SU-DHL-6 (cell line): Measurements from ENCODE around the gene PEX13.

Source experiments
- H2AFZ ChIP-seq: fragments of 200-600 bp; sonication (generic); 2 replicates; pipeline ENCODE4 v1.6.1; 2014; ENCODE audit warnings: low read depth, mild to moderate bottlenecking, moderate library complexity, mixed read lengths, antibody characterized with exemption, low read length; ENCODE audit not compliant: severe bottlenecking
- H3F3A ChIP-seq: fragments of 200-600 bp; shearing (Covaris generic); 2 replicates; pipeline ENCODE4 v1.6.0; 2016; ENCODE audit warnings: antibody characterized with exemption, mild to moderate bottlenecking; ENCODE audit not compliant: insufficient read depth
- H3K27ac ChIP-seq: fragments of 200-600 bp; sonication (generic); 2 replicates; pipeline ENCODE4 v1.5.1; 2016; ENCODE audit warnings: low read depth, mild to moderate bottlenecking, low read length, moderate library complexity, mixed read lengths
- H3K27me3 ChIP-seq: fragments of 200-600 bp; sonication (generic), shearing (Covaris generic); 2 replicates; pipeline ENCODE4 v1.6.0; 2014; ENCODE audit warnings: mild to moderate bottlenecking, low read length
- H3K36me3 ChIP-seq: fragments of 200-600 bp; sonication (generic); 2 replicates; pipeline ENCODE4 v1.6.1; 2014; ENCODE audit warnings: mild to moderate bottlenecking, low read length, mixed read lengths
- H3K4me2 ChIP-seq: fragments of 300-600, 200-600 bp; shearing (Covaris generic), sonication (generic); 2 replicates; pipeline ENCODE4 v1.6.0; 2014; ENCODE audit warnings: low read length, low read depth, mild to moderate bottlenecking; ENCODE audit not compliant: poor library complexity, severe bottlenecking
- H3K4me3 ChIP-seq: fragments of 200-600 bp; sonication (generic); 2 replicates; pipeline ENCODE4 v1.5.1; 2014; ENCODE audit warnings: antibody characterized with exemption, low read length, mild to moderate bottlenecking, mixed read lengths; ENCODE audit not compliant: insufficient read depth, poor library complexity, severe bottlenecking
- H3K79me2 ChIP-seq: fragments of 200-600 bp; sonication (generic); 2 replicates; pipeline ENCODE4 v1.6.1; 2014; ENCODE audit warnings: mild to moderate bottlenecking, low read length, moderate library complexity; ENCODE audit not compliant: insufficient read depth
- H3K9ac ChIP-seq: fragments of 200-600 bp; sonication (generic); 2 replicates; pipeline ENCODE4 v1.7.0; 2014; ENCODE audit warnings: mild to moderate bottlenecking, low read length
- H3K9me2 ChIP-seq: fragments of 200-600 bp; sonication (generic); replicated peaks from 2 replicates; pipeline ENCODE4 v1.6.1; 2014; ENCODE audit warnings: low read length; ENCODE audit not compliant: insufficient read depth
- H3K9me3 ChIP-seq: fragments of 200-600 bp; sonication (generic); 2 replicates; pipeline ENCODE4 v1.6.1; 2014; ENCODE audit warnings: low read length, mixed read lengths; ENCODE audit not compliant: insufficient read depth
- H4K20me1 ChIP-seq: fragments of 200-600 bp; sonication (generic); 2 replicates; pipeline ENCODE4 v1.6.1; 2014; ENCODE audit warnings: low read depth, mild to moderate bottlenecking, antibody characterized with exemption, low read length, moderate library complexity, mixed read lengths
- EZH2phosphoT487 ChIP-seq: fragments of 200-600 bp; sonication (generic), shearing (Covaris generic); conservative IDR thresholded peaks from 2 replicates; pipeline ENCODE4 v1.6.1; 2018; ENCODE audit warnings: mild to moderate bottlenecking, antibody characterized with exemption, low read length, moderate library complexity, mixed read lengths
- TF ChIP-seq, protein P1 (sequence below): fragments of 200-600 bp; sonication (generic); IDR thresholded peaks from one replicate; pipeline ENCODE4 v1.5.1; 2017; ENCODE audit warnings: antibody characterized with exemption, mild to moderate bottlenecking, low read length, moderate library complexity; ENCODE audit not compliant: insufficient read depth, poor library complexity, severe bottlenecking

PEX13 gene

DNA sequence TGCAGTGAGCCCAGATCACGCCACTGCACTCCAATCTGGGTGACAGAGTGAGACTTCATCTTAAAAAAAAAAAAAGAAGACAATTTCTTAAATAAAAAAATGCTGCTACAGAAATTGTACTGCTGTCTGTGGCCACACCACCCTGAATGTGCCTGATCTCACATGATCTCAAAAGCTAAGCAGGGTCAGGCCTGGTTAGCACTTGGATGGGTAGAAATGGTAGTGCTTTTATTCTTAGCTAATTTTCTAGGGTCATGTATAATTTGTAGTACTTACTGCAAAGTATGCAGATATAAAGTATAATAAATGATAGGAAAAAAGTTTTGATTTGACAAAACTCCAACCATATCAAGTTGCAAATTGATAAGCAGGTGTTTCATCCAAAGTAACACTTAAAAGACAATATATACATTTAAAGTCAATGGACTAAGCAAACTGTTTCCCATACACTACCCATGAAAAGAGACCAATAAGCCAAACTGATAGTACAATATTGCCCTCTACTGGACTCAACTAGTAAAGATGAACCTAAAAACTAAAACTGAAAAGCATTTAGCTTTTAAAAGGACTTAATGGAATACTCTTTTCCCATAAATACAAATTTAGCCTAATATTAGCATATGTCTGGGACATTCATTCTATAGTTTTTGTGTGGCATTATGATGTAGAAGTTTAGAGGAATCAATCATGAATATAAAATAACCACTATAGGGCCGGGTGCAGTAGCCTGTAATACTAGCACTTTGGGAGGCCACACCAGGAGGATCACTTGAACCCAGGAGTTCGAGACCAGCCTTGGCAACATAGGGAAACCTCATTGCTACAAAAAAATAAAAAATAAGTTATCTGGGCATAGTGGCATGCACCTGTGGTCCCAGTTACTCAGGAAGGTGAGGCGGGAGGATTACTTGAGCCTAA lies 18.6 kb upstream of the PEX13 start:
- H3K9ac ChIP-seq: peak overlapping the region; percentile 59; the same call in 1 of the 2 replicates
- no peaks in the 10 kb centered on the region for H3K9me2 ChIP-seq
- H3K36me3 ChIP-seq: no peaks in the 10 kb centered on the region
- no peaks in the 10 kb centered on the region for H3K9me3 ChIP-seq
- no peak overlapping the region for H2AFZ ChIP-seq
- no peaks in the 10 kb centered on the region for H3K27me3 ChIP-seq
- H3F3A ChIP-seq: peaks cover 62% of the 10 kb centered on the region
- no peaks in the 10 kb centered on the region for H3K79me2 ChIP-seq
- H3K27ac ChIP-seq: peak overlapping the region; percentile 96
- H3K4me3 ChIP-seq: no peak overlapping the region
- no peaks in the 10 kb centered on the region for H4K20me1 ChIP-seq
- TF ChIP-seq, protein P1, sequence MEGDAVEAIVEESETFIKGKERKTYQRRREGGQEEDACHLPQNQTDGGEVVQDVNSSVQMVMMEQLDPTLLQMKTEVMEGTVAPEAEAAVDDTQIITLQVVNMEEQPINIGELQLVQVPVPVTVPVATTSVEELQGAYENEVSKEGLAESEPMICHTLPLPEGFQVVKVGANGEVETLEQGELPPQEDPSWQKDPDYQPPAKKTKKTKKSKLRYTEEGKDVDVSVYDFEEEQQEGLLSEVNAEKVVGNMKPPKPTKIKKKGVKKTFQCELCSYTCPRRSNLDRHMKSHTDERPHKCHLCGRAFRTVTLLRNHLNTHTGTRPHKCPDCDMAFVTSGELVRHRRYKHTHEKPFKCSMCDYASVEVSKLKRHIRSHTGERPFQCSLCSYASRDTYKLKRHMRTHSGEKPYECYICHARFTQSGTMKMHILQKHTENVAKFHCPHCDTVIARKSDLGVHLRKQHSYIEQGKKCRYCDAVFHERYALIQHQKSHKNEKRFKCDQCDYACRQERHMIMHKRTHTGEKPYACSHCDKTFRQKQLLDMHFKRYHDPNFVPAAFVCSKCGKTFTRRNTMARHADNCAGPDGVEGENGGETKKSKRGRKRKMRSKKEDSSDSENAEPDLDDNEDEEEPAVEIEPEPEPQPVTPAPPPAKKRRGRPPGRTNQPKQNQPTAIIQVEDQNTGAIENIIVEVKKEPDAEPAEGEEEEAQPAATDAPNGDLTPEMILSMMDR: peak; percentile 50
- TF ChIP-seq EZH2phosphoT487: no peak
- H3K4me2 ChIP-seq: peak overlapping the region; percentile 39

DNA sequence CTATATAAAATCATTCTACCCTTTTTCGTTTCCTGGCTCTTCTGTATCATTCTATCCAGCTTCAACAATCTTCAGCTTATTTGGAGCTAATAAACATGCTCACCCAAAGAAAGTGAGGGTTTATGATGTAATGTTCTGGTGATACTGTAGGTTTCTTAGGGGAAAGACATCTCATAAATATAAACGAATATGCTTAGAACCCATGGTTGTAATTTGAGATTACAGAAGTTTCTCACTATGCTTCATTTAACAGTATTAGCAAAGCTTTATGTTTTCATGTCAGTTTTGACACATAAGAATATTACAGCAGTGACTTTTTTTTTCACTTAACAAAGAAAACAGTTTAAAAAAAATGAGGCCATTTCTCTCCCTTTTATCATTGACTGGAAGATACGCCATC lies 11.8 kb upstream of the PEX13 start:
- H3K4me3 ChIP-seq: no peak overlapping the region
- no peak overlapping the region; the same call in 1 of the 2 replicates for H3K27ac ChIP-seq
- no peaks in the 10 kb centered on the region for H3K27me3 ChIP-seq
- no peaks in the 10 kb centered on the region for H3K9me2 ChIP-seq
- H3K9ac ChIP-seq: no peak overlapping the region
- H3K4me2 ChIP-seq: no peak overlapping the region
- TF ChIP-seq EZH2phosphoT487: no peak
- TF ChIP-seq, protein P1: no peak
- H3K79me2 ChIP-seq: no peaks in the 10 kb centered on the region
- no peaks in the 10 kb centered on the region for H4K20me1 ChIP-seq
- H2AFZ ChIP-seq: no peak overlapping the region
- H3F3A ChIP-seq: 0 out of 2 replicates have a peak, but pooled peaks cover 4% of the 10 kb centered on the region
- peaks cover 2% of the 10 kb centered on the region; the same call in 1 of the 2 replicates for H3K36me3 ChIP-seq
- no peaks in the 10 kb centered on the region for H3K9me3 ChIP-seq

DNA sequence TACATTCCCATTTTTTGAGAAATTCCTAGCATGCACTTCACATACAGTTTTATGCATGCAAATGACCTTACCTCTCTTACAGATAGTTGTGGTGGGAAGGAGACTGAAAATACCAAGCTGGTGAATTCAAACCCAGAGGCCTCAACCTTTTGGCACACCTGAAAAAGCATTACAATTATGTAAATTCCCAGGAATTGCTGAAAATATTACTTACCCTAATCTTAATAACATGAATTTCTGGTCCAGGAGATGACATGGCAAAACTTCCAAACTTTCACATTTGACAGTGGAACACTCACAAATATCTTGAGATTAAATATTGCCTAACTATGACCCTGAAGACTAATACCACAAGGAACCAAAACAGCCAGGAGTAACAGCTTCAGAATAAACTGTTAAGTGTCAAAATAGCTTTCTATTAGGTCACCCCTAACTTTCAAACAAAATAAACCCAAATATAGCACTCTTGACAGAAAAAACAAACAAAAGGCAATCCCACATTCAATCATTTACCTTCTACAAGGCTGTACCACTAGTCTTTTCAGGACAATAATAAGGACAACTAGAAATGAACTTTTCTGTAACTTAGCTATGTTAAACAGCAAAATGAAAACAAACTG lies 10.9 kb upstream of the PEX13 start:
- Histone ChIP-seq H3K27me3 (no peaks in the 10 kb centered on the region), H3K4me2 (no peak overlapping the region), H3K36me3 (peaks cover 8% of the 10 kb centered on the region; the same call in 1 of the 2 replicates), H3K9me2 (no peaks in the 10 kb centered on the region), H3K9ac (no peak overlapping the region), H3F3A (0 out of 2 replicates have a peak, but pooled peaks cover 10% of the 10 kb centered on the region), H3K4me3 (no peak overlapping the region), H2AFZ (no peak overlapping the region), H3K9me3 (no peaks in the 10 kb centered on the region), H3K79me2 (no peaks in the 10 kb centered on the region), H3K27ac (no peak overlapping the region), H4K20me1 (no peaks in the 10 kb centered on the region)
- no peak for TF ChIP-seq EZH2phosphoT487
- TF ChIP-seq, protein P1: no peak
